HepG2 (cell line): ENCODE data around the gene FIBP. TPM values are rescaled to one million over a fixed set of nuclear protein-coding genes. Genes with fewer than 3 reads are reported as not detected.

Experiments used
- CBX2 ChIP-seq, 2 experiments: fragments of 200-600 bp in 1 of 2; sonication (generic); formaldehyde crosslinking in 1 of 2; IDR thresholded peaks; 2 replicates each; pipeline versions ENCODE4 v1.7.0 to v1.8.1; 2018 to 2022; ENCODE audit warnings: low read depth in 2 of 2, low read length in 1 of 2, mild to moderate bottlenecking in 1 of 2, missing genetic modification reagents in 1 of 2
- CENPT ChIP-seq: sonication (generic); formaldehyde crosslinking; IDR thresholded peaks from 2 replicates; pipeline ENCODE4 v1.8.0; 2022; ENCODE audit warnings: low read depth, mild to moderate bottlenecking, moderate library complexity, missing genetic modification reagents
- DMTF1 ChIP-seq: sonication (generic); formaldehyde crosslinking; IDR thresholded peaks from 2 replicates; pipeline ENCODE4 v1.4.0; 2020; ENCODE audit warnings: mild to moderate bottlenecking, missing genetic modification reagents
- KLF15 ChIP-seq: sonication (generic); formaldehyde crosslinking; IDR thresholded peaks from 2 replicates; pipeline ENCODE4 v1.8.1; 2023; ENCODE audit warnings: borderline replicate concordance, mild to moderate bottlenecking, inconsistent platforms, missing genetic modification reagents, mixed read lengths
- KMT2A ChIP-seq: sonication (generic); formaldehyde crosslinking; IDR thresholded peaks from 2 replicates; pipeline ENCODE4 v1.4.0; 2020; ENCODE audit warnings: missing genetic modification reagents
- MXD4 ChIP-seq: IDR thresholded peaks from 2 replicates; pipeline ENCODE4 v1.6.1; 2016; ENCODE audit warnings: mild to moderate bottlenecking, missing biosample characterization, missing genetic modification reagents
- PAWR ChIP-seq: sonication (generic); formaldehyde crosslinking; IDR thresholded peaks from 2 replicates; pipeline ENCODE4 v1.4.0; 2020; ENCODE audit warnings: missing genetic modification reagents, mild to moderate bottlenecking, borderline replicate concordance
- PRDM10 ChIP-seq: sonication (generic); formaldehyde crosslinking; IDR thresholded peaks from 2 replicates; pipeline ENCODE4 v1.4.0; 2020; ENCODE audit warnings: low read depth, missing genetic modification reagents
- SNRNP70 ChIP-seq: fragments of 200-400 bp; formaldehyde crosslinking; IDR thresholded peaks from 2 replicates; pipeline ENCODE4 v1.6.1; 2017; ENCODE audit warnings: mild to moderate bottlenecking, low read depth, low read length, moderate library complexity
- THYN1 ChIP-seq: sonication (generic); formaldehyde crosslinking; IDR thresholded peaks from 2 replicates; pipeline ENCODE4 v1.8.1; 2023; ENCODE audit warnings: low read depth, mild to moderate bottlenecking, moderate library complexity, missing genetic modification reagents, borderline replicate concordance
- ZIK1 ChIP-seq: sonication (generic); formaldehyde crosslinking; IDR thresholded peaks from 2 replicates; pipeline ENCODE4 v1.5.0; 2020; ENCODE audit warnings: mild to moderate bottlenecking, low read depth, missing genetic modification reagents, borderline replicate concordance
- ZNF280D ChIP-seq: sonication (generic); formaldehyde crosslinking; IDR thresholded peaks from 2 replicates; pipeline ENCODE4 v1.5.1; 2020; ENCODE audit warnings: mild to moderate bottlenecking, missing genetic modification reagents
- ZNF441 ChIP-seq: sonication (generic); formaldehyde crosslinking; IDR thresholded peaks from 2 replicates; pipeline ENCODE4 v1.7.0; 2021; ENCODE audit warnings: missing genetic modification reagents, borderline replicate concordance
- ZNF451 ChIP-seq: sonication (generic); formaldehyde crosslinking; IDR thresholded peaks from 2 replicates; pipeline ENCODE4 v1.5.0; 2020; ENCODE audit warnings: mild to moderate bottlenecking, missing genetic modification reagents
- ZNF501 ChIP-seq: sonication (generic); formaldehyde crosslinking; IDR thresholded peaks from 2 replicates; pipeline ENCODE4 v1.5.1; 2020; ENCODE audit warnings: mild to moderate bottlenecking, moderate library complexity, missing genetic modification reagents
- ZNF674 ChIP-seq: sonication (generic); formaldehyde crosslinking; IDR thresholded peaks from 2 replicates; pipeline ENCODE4 v1.5.0; 2020; ENCODE audit warnings: low read depth, mild to moderate bottlenecking, missing genetic modification reagents
- polyA plus RNA-seq, 8 experiments: library from polyadenylated mRNA; depleted of rRNA in 3 of 8; stranded (reverse) in 7 of 8; unstranded in 1 of 8; fragments of >200 nt; fragmentation: Illumina TruSeq in 4 of 8; extraction: Trizol in 4 of 8; gene quantifications; 2 replicates each; pipeline versions ENCODE4 v1.2.1 to v1.2.3, GENCODE V29; 2011 to 2016; ENCODE audit warnings: low read depth in 4 of 8, missing spikeins in 1 of 8, mixed read lengths in 1 of 8; ENCODE audit not compliant: insufficient read depth in 1 of 8
- total RNA-seq, 5 experiments: library from RNA; depleted of rRNA; stranded (reverse); fragments of >200 nt; fragmentation: Illumina TruSeq; extraction: Trizol; gene quantifications; 2 replicates each; pipeline ENCODE4 v1.2.3, GENCODE V29; 2016; ENCODE audit warnings: low read depth in 1 of 5
- TF ChIP-seq, protein P1 (sequence below): sonication (generic); formaldehyde crosslinking; IDR thresholded peaks from 2 replicates; pipeline ENCODE4 v1.5.0; 2020; ENCODE audit warnings: mild to moderate bottlenecking, low read depth, missing genetic modification reagents, borderline replicate concordance
- TF ChIP-seq, protein P2 (sequence below): sonication (generic); formaldehyde crosslinking; IDR thresholded peaks from 2 replicates; pipeline ENCODE4 v1.4.0; 2020; ENCODE audit warnings: mild to moderate bottlenecking, missing genetic modification reagents

Gene FIBP
- total and polyA plus RNA-seq, 2 of the 13 experiments (the other 11 are each of a cell fraction or from before 2014, with no cell fraction given): 42.9 to 62.1 TPM

DNA sequence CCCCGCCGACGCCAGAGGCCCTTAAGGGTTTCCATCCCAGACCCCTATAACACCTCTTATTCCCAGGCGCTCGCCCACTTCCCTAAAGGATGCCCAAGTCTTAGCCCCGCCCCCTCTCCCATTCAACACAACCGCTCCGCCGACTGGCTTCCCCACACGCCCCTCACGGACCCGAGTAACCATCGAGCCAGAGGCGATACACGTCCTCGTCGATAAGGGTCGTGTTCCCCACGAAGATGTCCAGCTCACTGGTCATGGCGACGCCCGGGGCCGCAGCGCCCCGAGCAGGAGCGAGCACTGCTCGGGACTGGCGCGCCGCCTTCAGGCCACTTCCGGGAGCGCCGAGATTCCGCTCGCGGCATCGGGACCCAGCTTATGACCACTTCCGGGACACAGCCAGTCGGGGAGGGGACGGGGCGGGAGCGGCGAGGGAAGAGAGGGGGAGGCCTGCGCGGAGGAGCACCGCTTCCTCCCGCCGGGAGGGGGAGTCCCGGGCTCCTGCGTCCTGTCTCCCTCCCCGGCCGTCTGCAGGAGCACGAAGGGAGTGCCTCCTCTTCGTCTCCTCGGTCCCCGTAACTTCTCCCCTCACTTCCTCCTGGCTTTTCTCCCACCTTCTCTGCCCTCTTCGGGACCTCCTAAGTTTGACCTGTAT, at the start of gene FIBP (continued):
- TF ChIP-seq ZNF280D (CRISPR knock-in tag) (no peak), THYN1 (no peak), PRDM10 (CRISPR knock-in tag) (peak; percentile 84), ZNF451 (no peak), ZNF441 (CRISPR knock-in tag) (0 out of 2 replicates have a peak, but pooled peaks have one; percentile 23), KMT2A (peak; percentile 82; the same call in 1 of the 2 replicates), CBX2 (IDR thresholded peaks at IDR 0.05; ENCODE audit: low read depth, low read length) (no peak), CBX2 (CRISPR knock-in tag; IDR thresholded peaks at IDR 0.05; ENCODE audit: low read depth) (no peak), KLF15 (CRISPR knock-in tag) (no peak; the same call in 1 of the 2 replicates), DMTF1 (CRISPR knock-in tag) (no peak), PAWR (CRISPR knock-in tag) (no peak), ZNF501 (peak; percentile 77), SNRNP70 (no peak), MXD4 (CRISPR knock-in tag) (no peak; the same call in 1 of the 2 replicates), ZIK1 (no peak), ZNF674 (CRISPR knock-in tag) (no peak), CENPT (CRISPR knock-in tag) (no peak)
- TF ChIP-seq, protein P1, sequence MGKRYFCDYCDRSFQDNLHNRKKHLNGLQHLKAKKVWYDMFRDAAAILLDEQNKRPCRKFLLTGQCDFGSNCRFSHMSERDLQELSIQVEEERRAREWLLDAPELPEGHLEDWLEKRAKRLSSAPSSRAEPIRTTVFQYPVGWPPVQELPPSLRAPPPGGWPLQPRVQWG (CRISPR knock-in tag): no peak
- TF ChIP-seq, protein P2, sequence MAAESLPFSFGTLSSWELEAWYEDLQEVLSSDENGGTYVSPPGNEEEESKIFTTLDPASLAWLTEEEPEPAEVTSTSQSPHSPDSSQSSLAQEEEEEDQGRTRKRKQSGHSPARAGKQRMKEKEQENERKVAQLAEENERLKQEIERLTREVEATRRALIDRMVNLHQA (CRISPR knock-in tag): no peak
